Right hindlimb (tissue), 1 donor: ENCODE data around the gene HES4.

Source experiments
- DNase-seq: peaks from one replicate; pipeline ENCODE4 v3.0.0-alpha.2; 2018

Gene HES4, protein sequence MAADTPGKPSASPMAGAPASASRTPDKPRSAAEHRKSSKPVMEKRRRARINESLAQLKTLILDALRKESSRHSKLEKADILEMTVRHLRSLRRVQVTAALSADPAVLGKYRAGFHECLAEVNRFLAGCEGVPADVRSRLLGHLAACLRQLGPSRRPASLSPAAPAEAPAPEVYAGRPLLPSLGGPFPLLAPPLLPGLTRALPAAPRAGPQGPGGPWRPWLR

DNA sequence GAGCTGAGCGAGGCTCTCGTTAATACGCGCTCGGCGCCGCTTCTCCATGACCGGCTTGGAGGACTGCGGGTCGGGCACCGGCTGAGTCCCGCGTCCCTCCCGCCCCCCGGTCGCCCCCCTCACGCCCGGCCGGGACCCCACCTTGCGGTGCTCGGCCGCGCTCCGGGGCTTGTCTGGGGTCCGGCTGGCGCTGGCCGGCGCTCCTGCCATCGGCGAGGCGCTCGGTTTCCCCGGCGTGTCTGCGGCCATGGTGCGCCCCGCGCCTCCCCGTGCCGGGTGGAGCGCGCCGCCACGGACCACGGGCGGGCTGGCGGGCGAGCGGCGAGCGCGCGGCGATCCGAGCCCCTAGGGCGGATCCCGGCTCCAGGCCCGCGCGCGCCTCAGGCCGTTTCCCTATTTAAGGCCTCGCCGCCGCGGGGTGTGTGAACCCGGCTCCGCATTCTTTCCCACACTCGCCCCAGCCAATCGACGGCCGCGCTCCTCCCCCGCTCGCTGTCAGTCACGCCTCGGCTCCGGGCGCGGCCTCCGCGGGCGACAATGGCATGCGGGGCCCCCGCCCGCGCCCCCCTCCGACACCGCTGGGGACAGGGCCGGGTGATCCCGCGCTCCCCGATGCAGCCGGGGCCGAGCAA, at the start of gene HES4:
Gene HES4 (minus strand): TSS at position 373 of the 632 bp plus-strand sequence. CDS start 124 bp downstream, at position 249.
- peak; percentile 94 for DNase-seq

GRCh38 chr1:1048765-1049164, 48.9 kb upstream of the HES4 start:
- DNase-seq = no peak

- DNase-seq = no peak
Observed at GRCh38 chr1:1047963-1048362, 48.1 kb upstream of the HES4 start.

GRCh38 chr1:1047407-1047806, 47.5 kb upstream of the HES4 start:
- DNase-seq = no peak

DNA sequence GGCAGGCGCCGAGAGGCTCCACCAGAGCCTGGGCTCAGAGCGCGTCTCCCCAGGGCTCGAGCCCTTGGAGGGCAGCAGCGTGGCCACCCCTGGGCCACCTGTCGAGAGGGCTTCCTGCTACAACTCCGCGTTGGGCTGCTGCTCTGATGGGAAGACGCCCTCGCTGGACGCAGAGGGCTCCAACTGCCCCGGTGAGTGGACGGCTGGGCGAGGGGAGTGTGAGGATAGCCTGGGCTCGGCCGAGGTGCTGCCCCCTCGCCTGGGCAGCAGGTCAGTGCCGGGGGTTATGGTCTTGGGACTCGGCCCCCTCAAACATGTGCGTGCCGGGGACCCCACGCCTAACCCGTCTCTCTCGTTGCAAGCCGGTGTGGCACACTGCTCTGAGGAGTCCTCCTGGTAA, 46.9 kb upstream of the HES4 start:
- DNase-seq = no peak

DNA sequence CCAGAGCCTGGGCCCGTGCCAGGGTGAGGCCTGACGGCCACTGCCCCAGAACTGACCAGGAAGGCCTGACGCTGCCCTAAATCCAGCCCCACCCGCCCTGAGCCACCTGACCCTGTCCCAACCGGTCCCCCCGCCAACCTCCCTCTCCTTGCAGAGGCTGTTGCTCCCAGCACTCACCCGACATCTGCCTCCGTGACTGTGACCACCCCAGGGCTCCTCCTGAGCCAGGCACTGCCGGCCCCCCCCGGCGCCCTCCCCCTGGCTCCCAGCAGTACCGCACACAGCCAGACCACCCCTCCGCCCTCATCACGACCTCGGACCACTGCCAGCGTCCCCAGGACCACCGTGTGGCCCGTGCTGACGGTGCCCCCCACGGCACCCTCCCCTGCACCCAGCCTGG, 46.3 kb upstream of the HES4 start:
- DNase-seq = no peak

- no peak for DNase-seq
Observed at GRCh38 chr1:1045129-1045528, 45.2 kb upstream of the HES4 start.

DNA sequence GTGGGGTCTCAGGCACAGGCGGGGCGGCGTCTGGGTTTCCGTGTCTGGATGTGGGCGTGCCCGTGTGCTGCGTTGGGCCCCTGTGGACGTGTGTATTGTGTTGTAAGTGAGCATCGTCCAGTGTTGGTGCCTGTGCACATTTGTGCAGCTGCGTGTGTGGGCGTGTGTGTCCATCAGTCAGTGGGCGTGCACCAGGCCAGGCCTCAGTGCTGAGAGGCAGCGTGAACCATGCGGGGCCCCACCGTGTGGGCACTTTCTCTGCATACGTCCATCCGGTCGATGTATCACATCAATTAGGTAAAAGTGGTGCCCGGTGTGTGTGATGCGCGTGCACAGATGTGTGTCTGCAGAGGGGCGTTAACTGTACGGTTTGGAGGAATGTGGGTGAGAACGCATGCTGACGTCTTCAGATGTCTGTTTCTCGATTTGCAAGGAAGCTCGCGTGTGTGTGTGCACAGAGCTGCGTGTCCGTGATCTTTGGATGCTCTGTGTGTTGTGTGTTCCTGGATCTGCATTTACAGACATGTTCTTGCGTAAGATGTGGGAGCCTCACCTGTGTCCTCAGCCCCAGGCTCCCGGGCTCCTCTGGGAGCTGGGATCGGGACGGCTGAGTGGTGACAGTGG, 44.7 kb upstream of the HES4 start:
- DNase-seq = no peak

DNA sequence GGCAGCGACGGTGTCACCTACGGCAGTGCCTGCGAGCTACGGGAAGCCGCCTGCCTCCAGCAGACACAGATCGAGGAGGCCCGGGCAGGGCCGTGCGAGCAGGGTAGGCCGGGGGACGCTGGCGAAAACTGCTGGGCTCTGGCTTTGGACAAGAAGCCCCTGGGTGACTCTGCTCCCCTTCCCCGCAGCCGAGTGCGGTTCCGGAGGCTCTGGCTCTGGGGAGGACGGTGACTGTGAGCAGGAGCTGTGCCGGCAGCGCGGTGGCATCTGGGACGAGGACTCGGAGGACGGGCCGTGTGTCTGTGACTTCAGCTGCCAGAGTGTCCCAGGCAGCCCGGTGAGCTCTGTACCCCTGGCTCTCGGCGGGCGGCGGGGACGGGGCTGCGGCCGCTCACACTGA, 44.0 kb upstream of the HES4 start:
- DNase-seq = no peak

DNA sequence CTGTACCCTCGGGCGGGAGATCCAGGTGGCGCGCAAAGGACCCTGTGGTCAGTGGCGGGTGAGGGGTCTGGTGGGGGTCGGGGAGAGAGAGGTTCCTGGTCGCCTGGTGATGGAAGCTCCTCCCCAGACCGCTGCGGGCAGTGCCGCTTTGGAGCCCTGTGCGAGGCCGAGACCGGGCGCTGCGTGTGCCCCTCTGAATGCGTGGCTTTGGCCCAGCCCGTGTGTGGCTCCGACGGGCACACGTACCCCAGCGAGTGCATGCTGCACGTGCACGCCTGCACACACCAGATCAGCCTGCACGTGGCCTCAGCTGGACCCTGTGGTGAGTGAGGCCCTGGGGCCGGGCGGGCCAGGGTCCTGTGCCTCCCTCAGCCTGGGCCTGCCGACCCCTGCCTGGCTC, 43.5 kb upstream of the HES4 start:
- DNase-seq = no peak

DNA sequence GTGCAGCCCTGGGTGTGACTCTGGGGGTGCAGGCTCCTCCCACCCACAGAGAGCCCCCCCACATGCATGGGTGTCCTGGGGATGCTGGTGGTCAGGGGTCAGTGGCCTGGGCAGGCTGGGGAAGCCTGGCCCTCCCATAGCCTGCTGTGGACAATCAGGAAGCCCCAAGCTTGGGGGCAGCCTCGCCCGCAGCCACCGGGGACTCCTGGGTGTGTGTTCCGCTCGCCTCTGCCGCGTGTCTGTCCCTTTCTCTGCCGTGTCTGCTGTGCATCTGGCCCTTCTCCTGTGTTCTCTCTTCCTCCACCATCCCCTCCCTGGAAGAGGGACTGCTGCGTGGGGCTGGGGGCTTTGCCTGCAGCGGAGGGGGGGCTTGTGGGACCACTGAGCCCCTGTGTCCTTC, 42.9 kb upstream of the HES4 start:
- no peak for DNase-seq

DNA sequence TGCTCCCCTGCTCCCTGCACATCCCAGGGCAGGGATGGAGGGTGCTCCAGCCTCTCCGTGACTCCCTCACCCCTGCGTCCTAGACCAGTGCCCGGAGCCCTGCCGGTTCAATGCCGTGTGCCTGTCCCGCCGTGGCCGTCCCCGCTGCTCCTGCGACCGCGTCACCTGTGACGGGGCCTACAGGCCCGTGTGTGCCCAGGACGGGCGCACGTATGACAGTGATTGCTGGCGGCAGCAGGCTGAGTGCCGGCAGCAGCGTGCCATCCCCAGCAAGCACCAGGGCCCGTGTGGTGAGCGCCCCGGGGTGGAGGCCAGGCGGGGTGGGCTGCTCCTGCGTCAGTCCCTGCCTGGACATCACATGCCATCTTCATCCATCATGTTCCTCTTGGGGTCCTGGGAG, 42.0 kb upstream of the HES4 start:
- DNase-seq = no peak

- DNase-seq = no peak
Observed at GRCh38 chr1:1041092-1041523, 41.2 kb upstream of the HES4 start.

- DNase-seq = peak; percentile 86
Observed at GRCh38 chr1:1040004-1040991, 40.4 kb upstream of the HES4 start.

DNA sequence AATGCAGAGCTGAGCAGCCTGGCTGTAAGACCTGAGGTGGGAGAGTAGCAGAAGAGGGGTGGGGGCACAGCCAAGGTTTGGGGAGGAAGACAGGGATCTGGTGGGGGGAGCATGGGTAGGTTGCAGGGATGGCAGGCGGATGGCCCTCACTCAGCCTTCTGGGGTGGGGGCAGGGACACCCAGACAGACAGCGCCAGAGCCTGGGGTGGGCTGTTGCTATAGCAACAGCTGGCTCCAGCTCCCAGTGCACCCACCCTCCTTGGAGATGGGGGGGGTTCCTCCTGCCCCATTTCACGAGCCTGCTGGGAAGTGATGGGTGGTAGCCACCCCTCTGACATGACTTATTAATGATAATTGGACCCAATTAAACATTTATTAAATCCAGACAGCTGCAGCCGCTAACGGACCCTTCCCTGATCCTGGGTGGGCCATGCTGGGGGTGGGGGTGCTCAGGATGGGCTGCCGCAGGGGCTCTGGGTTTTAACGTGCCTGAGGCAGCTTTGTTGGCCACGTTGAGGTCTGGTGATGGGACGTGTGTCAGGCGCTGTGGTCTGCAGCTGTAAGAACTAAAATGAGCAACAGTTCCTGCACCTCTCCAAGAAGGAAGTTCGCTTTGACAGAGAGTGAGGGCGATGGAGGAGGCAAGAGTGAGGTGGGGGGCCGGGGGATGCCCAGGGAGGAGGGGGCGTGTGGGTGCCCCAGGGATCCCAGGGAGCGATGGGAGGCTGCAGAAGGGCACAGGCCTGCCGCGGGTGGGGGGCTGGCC, 39.4 kb upstream of the HES4 start:
- no peak for DNase-seq

- no peak for DNase-seq
Observed at GRCh38 chr1:1038694-1039093, 38.8 kb upstream of the HES4 start.

DNA sequence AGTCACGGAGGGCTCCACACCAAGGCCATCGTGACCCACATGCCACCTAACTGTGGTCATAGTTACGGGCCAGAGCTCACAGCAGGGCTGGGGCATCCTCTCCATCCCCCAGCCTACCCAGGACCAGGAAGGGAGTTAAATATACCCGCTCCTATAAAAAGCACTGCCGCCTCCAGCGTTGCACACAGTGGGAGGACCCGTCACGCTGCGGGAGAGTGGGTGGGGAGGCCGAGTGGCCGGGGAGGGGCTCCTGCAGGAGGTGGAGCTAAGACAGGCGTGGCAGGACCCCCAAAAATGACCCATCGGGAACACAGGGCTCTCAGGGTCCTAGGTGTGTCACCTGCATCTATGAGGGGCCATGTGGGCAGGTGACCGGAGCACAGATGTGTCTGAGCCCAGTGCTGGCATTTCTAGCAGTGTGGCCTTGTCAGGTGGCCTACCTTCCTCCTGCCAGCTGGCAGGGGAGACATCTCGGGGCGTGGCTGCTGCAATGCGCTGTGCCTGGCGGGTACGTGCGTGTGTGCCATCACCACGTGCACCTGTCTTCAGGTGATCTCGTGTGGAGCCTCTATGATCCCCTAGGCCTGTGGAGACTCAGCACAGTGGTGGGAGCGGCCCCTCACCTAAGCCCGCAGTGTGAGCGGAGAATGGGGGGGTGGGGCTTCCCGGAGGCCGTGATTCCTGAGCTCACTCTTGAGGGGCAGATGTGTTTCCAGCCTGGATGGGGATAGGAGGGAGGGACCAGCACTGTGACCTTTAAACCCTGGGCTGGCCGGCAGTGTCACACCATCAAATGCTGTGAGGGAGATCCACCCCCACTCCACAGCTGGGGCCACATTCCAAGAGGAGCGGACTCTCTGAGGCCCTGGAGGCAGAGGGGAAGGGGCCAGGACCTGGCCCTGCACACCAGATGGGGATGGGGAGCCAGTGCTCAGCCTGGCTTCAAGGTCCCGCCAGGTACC, 37.8 kb upstream of the HES4 start:
- DNase-seq = no peak

GRCh38 chr1:1035291-1035943, 35.5 kb upstream of the HES4 start:
- DNase-seq = no peak

- DNase-seq = no peak
Observed at GRCh38 chr1:1034439-1034781, 34.5 kb upstream of the HES4 start.

- DNase-seq = no peak
Observed at GRCh38 chr1:1033731-1034438, 34.0 kb upstream of the HES4 start.
